Non-pigmented ciliary epithelial cell (primary cell): ENCODE results near the gene ABLIM1.

Experiments
- DNase-seq: peaks from one replicate; pipeline ENCODE4 v3.0.0-alpha.2; 2010; ENCODE audit warnings: low read depth

ABLIM1 gene

DNA sequence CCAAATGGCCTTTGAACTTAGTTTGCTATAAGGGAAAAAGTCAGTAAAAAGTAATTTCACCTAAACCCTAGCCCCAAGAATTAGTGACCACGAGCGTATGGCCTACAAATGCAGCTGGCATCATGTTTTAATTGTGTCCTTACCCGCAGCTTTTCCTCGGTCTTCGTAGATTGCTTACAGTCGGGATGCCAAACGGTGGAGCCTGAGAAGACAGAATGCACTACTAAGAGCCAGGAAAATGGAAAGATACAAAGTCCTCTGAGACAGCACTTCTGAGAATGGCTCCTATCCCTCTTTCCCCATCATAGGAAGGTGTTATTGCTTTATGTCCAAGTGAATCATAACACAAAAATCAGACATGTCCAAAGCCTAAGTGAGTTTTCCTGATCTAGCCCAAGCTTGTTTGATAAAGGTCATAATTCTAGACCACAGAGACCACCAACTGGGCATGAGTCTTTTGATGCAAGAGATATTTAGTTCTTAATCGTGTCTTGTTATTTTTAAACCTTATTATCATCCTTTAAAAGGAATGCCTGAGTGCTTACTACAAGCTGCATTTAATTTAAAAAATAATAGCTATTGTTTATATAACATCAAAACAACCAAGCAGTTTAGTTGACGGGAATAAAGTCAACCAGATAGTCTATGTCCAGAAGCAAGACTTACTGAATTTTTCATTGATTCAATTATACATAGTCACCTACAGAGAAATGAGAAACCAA, 170.1 kb downstream of the ABLIM1 start:
- no peak for DNase-seq

DNA sequence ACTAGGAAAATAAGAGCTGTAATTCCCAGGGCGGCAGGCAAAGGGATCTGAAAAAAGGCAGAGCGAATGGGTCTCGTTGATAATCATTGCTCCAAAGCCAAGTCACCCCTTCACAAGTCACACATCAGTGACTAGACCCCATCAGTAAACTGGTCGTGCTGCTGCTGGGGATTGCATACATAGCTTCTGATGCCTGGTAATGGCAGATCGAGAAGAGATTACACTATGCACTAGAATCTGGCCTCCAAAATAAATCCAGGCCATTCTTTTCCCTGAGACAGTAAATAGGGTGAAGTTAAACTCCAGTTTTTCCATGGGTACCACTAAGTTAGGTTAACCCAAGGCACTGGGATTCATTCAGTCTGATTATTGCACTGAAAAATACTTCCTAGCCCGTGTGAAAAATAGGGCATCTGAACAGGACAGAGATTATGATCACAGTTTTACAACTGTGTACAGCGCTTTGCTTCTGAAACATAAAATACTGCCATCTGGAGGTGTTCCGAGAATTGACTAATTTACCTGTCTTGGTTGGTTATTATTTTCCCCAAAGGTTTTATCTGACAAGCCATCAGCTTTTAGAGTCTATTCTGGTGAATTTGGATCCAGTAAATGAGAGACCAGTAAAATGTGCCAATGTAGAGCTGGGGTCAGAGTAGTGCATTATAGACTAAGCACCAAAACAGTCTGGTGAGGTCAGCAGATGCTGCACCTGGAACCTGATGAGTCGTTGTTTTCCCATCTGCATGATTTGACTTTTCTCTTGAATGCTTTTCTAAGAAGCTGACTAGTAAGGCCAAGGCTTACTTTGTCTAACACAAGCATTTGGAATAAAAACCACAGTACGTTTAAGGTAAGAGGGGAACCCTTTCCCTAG, 170.9 kb downstream of the ABLIM1 start:
- DNase-seq = no peak

DNA sequence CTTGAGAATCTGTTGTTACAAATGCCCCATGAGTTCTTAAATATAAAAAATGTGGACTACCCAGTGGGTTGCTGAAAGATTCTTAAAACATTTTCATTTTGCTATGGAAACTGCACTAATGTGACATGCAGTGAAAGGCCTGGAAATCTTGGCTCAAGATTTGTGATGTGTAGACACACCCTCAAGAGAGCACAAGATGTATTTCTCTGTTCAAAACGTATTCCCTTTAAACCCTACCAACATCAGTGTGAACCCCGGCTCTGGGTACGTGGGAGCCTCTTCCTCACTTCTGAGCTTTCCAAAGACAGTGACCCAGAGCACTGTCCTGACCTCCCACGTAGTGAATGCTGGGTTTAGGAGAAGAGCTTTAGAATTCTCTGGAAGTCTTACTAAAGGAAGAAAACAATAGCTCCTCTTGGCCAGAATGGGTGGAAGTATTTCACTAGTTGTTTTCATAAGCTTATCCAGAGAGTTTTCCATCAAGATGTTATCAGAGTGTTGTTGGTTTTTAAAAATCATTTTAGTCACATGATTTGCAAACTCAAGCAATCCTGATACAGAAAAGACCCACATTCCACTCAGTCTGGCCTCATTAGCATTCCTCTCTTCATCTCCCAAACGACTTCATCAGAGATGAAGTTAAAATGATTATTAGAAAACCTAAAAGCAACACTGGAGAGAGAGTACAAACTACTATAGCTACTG, 172.2 kb downstream of the ABLIM1 start:
- no peak for DNase-seq

DNA sequence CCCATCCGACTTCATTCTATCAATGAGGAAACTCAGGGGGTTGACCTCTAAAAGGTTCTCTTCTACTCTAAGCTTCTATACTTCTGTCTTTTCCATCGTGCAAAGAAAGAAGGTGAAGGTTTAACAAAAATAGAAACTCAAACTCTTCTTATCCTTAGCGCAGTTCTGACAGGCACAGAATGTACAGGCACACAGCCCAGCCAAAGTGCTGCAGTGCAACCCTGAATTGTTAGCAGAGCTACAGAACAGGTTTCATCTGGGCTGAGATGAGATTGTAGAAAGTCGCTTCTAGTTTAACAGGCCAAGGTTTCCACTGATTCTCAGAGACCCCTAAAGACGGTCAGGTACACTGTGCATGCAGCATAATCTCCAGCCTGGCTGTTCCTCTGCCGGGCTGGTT, 174.5 kb downstream of the ABLIM1 start:
- DNase-seq = no peak

DNA sequence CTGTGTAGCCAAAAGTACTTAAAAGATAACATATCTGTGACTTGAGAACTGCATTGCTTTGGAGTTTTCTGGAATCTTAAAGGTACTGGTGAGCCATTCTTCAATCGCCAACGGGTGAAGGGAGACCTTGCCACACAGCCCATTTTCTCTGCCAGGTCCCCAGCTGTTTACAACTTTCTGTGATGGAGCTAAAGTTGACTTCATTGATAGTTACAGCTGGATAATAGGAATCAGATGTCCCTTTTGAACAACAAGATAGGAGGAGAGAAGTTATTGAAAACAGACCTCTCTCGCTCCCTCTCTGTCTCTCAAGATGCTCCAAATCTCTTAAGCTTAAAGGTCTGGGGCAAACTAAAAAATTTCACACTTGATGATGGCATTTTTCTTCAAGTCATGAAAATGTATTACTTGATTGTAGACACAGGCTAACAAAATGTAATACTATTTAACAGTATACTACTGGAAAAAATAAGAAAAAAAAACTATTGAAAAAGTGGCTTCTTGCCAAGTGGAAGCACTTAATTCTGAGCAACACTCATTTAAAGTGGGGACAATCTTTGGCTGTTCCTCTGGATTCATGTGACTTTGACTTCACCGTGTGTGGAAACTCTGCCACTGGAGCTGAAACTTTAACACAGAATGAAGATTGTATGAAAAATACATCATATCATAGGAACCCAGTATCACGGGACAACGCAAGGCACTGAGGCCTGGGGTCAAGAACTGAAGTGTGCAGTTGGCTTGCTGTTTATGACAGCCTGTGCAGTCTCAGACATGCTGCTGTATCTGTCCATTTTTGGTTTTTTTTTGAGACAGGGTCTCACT, 175.4 kb downstream of the ABLIM1 start:
- DNase-seq = no peak

DNA sequence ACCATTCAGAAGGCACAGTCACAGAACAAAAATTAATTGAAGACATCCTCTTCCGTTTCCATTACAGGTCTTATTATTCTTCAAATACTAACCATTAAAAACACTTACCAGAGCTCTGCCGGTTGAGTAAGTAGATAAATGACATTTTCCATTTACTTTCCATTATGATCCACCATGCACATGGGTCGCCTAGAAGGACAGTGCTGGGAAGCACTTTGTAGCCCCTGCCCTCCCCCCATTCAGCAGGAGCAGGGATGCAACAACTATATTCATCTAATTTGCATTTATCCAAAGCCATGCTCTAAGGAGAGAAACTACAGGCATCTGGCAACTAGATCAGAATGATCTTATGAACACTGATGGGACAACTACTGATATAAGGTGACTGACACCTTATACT, 177.0 kb downstream of the ABLIM1 start:
- no peak for DNase-seq

DNA sequence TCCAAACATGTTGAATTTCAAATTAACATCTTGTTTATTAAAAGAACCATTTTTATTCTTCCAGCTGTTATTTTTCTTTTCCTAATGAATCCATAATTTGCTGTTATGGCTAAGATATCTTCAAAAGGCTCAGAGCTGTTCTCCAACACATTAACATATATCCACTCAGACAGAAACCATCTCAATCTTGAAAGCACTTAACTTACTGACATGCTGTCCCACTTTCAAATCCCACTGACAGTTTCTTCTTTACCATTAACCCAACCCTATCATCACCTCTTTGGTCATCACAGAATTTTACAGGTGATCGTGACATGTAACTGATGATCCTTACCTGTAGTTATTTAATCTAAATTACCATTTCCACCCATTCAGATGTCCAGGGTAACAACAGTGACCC, 178.2 kb downstream of the ABLIM1 start:
- DNase-seq = no peak

GRCh38 chr10:114479307-114479706, 178.8 kb downstream of the ABLIM1 start:
- no peak for DNase-seq

GRCh38 chr10:114478281-114478680, 179.8 kb downstream of the ABLIM1 start:
- no peak for DNase-seq

DNA sequence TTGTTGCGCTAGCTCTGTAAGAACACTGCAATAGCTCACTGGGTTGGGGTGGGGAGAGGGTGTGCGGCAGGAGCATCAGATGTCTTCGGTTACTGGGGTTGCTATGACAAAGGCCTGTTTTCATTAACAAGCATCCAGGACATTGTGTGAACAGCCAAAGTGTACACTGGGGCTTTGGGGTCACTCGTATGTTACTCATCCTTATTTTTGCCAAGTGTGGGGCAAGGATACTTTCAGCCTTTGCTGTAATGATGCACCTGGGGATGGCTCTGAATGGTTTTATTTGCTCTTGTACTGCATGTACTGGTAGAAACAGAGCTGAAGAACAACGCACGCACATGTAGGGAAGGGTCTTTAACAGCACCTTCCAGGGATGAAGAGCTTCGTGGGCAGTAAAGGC, 180.8 kb downstream of the ABLIM1 start:
- DNase-seq = no peak

GRCh38 chr10:114474989-114475388, 183.1 kb downstream of the ABLIM1 start:
- no peak for DNase-seq

DNA sequence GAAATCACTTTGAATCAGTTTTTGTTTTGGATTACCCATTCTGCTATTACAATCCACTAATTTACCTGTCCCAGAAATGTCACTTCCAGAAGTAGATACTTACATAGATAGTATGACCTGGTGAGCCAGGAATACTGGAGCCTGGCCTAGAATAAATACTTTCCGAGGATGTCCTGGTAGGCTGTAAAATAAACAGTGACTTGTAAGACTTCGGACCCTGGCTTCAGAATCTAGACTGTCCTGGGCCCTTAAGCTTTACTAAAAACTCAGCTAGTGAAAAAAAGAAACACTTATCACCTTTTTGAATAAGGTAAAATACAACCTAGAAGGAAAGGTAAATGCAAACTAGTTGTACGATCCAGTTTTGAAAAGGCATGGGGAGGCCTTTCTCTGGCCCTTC, 184.3 kb downstream of the ABLIM1 start:
- DNase-seq = no peak

DNA sequence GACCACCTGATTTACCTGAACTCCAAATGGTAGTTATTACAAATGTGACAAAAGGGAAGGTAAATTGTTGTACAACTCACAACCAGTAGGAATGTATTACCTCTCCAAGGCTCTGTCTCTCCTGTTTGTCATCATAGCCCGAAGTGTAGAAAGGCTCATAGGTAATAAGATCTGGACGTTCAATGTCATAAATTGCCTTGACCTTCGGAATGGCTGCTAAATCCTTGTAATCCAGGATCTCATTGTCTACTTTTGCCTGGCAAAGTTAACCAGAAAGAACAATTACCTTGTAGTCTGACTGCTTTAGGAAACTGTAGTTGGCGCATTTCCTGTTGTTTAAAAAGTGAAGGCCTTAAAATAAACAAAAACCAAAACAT, 185.2 kb downstream of the ABLIM1 start:
- DNase-seq = no peak

GRCh38 chr10:114471906-114472876, 185.9 kb downstream of the ABLIM1 start:
- no peak for DNase-seq

DNA sequence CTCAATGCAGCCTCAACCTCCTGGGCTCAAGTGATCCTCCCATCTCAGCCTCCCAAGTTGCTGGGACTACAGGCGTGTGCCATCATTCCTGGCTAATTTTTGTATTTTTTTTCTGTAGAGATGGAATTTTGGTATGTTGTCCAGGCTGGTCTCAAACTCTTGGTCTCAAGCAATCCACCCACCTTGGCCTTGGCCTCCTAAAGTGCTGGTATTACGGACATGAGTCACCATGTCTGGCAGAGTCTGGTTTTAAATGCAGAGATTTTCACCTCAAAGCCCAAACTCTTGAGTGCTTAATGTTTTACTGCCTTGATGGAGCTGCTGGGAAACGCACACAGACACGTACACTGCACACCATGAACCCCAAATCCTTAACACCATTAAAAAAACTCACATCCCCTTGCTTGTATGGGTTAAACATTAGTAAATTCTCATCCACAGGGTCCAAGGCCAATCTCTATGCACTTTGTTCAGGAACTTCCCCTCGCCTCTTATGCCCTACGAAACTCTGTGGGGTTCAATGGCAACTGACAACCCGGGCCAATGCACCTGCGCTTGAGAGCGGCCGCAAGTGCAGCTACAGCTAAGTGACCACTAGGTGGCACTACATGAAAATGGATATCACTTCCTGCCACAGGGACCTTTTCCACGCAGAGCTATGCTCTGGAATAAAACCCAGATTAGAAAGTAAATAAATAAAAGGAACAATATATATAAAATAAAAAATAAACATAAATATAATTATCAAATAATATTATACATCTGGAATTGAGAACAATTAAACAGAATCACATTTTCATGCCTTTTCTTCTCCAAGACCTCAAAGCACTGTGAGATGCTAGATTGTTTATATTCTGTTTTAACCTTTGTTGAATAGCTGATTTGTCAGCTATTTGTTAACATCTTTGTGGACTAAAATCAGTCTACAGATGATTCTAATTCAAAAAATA, 186.8 kb downstream of the ABLIM1 start:
- DNase-seq = peak; percentile 18

- no peak for DNase-seq
Measured at GRCh38 chr10:114470361-114470760, 187.7 kb downstream of the ABLIM1 start.

DNA sequence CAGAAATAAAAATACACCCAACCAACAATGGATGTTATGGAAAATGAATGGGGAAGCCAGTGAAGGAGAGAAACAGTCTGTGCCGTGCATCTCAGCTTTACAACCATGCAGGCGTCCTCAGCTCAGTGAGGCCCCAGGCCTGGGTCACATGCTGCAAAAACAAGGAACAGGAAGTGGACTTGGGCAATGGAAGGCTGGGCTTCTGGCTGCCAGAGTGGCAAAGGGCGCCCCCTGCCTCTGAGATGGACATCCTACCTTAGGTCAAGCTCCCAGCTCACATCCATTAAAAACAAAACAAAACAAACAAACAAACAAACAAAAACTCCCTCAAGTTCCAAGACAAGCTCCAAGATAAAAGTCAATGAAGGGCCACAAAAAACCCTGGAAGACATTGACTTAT, 199.1 kb downstream of the ABLIM1 start:
- no peak for DNase-seq

- DNase-seq = no peak
Measured at GRCh38 chr10:114458216-114458920, 199.7 kb downstream of the ABLIM1 start.

- no peak for DNase-seq
Measured at GRCh38 chr10:114453576-114453975, 204.5 kb downstream of the ABLIM1 start.
